ENCODE data around the gene FXN. TPM values are rescaled to one million over a fixed set of nuclear protein-coding genes. Genes with fewer than 3 reads are reported as not detected.
"Not testable (repeated sequence)": the region's sequence is repeated elsewhere in the genome, so short reads cannot be mapped to it uniquely, and the experiment has no call there.

The FXN gene
- total RNA-seq = 10 to 100 TPM in 1 of 2 donors, 1 to 10 TPM in 1; 3.6 to 13.5 TPM
- 10 to 100 TPM in 1 of 2 donors, 1 to 10 TPM in 1; 8.7 to 12.5 TPM for polyA plus RNA-seq
- long read RNA-seq, donor 1, full-length matches to known transcripts = 10 of 10 reads
- long read RNA-seq, donor 1, partial matches to known transcripts = 0 of 10 reads
- long read RNA-seq, donor 1, other reads (novel, unspliced or antisense) = 0 of 10 reads
- long read RNA-seq, donor 2, full-length matches to known transcripts = 10 of 10 reads
- long read RNA-seq, donor 2, partial matches to known transcripts = 0 of 10 reads
- long read RNA-seq, donor 2, other reads (novel, unspliced or antisense) = 0 of 10 reads
- long read RNA-seq, donor 3, full-length matches to known transcripts = 6 of 6 reads
- long read RNA-seq, donor 3, partial matches to known transcripts = 0 of 6 reads
- long read RNA-seq, donor 3, other reads (novel, unspliced or antisense) = 0 of 6 reads
- long read RNA-seq, donor 4, full-length matches to known transcripts = 8 of 8 reads
- long read RNA-seq, donor 4, partial matches to known transcripts = 0 of 8 reads
- long read RNA-seq, donor 4, other reads (novel, unspliced or antisense) = 0 of 8 reads
- long read RNA-seq, donor 5, full-length matches to known transcripts = 20 of 25 reads
- long read RNA-seq, donor 5, partial matches to known transcripts = 5 of 25 reads
- long read RNA-seq, donor 5, other reads (novel, unspliced or antisense) = 0 of 25 reads

DNA sequence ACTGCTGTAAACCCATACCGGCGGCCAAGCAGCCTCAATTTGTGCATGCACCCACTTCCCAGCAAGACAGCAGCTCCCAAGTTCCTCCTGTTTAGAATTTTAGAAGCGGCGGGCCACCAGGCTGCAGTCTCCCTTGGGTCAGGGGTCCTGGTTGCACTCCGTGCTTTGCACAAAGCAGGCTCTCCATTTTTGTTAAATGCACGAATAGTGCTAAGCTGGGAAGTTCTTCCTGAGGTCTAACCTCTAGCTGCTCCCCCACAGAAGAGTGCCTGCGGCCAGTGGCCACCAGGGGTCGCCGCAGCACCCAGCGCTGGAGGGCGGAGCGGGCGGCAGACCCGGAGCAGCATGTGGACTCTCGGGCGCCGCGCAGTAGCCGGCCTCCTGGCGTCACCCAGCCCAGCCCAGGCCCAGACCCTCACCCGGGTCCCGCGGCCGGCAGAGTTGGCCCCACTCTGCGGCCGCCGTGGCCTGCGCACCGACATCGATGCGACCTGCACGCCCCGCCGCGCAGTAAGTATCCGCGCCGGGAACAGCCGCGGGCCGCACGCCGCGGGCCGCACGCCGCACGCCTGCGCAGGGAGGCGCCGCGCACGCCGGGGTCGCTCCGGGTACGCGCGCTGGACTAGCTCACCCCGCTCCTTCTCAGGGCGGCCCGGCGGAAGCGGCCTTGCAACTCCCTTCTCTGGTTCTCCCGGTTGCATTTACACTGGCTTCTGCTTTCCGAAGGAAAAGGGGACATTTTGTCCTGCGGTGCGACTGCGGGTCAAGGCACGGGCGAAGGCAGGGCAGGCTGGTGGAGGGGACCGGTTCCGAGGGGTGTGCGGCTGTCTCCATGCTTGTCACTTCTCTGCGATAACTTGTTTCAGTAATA is at the start of gene FXN:
FXN (plus strand) TSS at position 315 of the 871 bp plus-strand sequence; CDS start at position 346, 31 bp downstream.
- ATAC-seq (ENCODE audit: insufficient read depth, low FRiP score) (peak; percentile 97), DNase-seq (peak; percentile 86 to 91 (median 88))
- H3K36me3 ChIP-seq (ENCODE audit: control insufficient read depth in 4 of 4, insufficient read depth in 4 of 4, low read length in 4 of 4) = peaks cover 0 to 2% (median 0%) of the 10 kb centered on the region in 4 donors
- peak within 1 kb of the TSS; percentile 88 to 95 for H3K27ac ChIP-seq (ENCODE audit: low read depth in 1 of 2, low read length in 1 of 2)
- TF ChIP-seq CTCF (IDR thresholded peaks at IDR 0.05; ENCODE audit: control extremely low read depth, extremely low read depth) = peak; percentile 84
- WGBS, 2 donors = 1% methylated on average over 69 to 75 of the region's 75 CpGs
- peak within 1 kb of the TSS; percentile 64 to 84 for H3K9ac ChIP-seq (ENCODE audit: insufficient read depth in 1 of 2, low read length in 2 of 2)
- H3K9me3 ChIP-seq (ENCODE audit: control insufficient read depth in 4 of 4, insufficient read depth in 3 of 4, low read length in 3 of 4) = no peaks in the 10 kb centered on the region
- peak within 1 kb of the TSS; percentile 53 for H3K4me3 ChIP-seq
- peaks cover 0 to 10% (median 4%) of the 10 kb centered on the region in 5 donors for H3K4me1 ChIP-seq (ENCODE audit: control insufficient read depth in 5 of 5, insufficient read depth in 5 of 5, low read length in 5 of 5)
- H3K27me3 ChIP-seq (ENCODE audit: control insufficient read depth in 3 of 3, insufficient read depth in 3 of 3, low read length in 2 of 3) = no peaks in the 10 kb centered on the region

DNA sequence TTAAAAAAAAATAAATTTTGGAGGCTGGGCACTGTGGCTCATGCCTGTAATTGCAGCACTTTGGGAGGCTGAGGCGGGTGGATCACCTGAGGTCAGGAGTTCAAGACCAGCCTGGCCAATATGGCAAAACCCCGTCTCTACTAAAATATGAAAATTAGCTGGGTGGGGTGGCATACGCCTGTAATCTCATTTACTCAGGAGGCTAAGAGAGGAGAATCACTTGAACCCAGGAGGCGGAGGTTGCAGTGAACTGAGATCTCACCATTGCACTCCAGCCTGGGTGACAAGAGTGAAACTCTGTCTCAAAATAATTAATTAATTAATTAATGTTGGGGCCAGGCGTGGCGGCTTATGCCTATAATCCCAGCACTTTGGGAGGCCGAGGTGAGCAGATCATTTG is 48.6 kb upstream of the FXN start:
- H3K27me3 ChIP-seq (ENCODE audit: control insufficient read depth in 3 of 3, insufficient read depth in 3 of 3, low read length in 2 of 3); H3K9me3 ChIP-seq (ENCODE audit: control insufficient read depth in 4 of 4, insufficient read depth in 3 of 4, low read length in 3 of 4); H3K4me3 ChIP-seq; H3K36me3 ChIP-seq (ENCODE audit: control insufficient read depth in 4 of 4, insufficient read depth in 4 of 4, low read length in 4 of 4); DNase-seq; H3K9ac ChIP-seq (ENCODE audit: insufficient read depth in 1 of 2, low read length in 2 of 2); H3K4me1 ChIP-seq (ENCODE audit: control insufficient read depth in 5 of 5, insufficient read depth in 5 of 5, low read length in 5 of 5); H3K27ac ChIP-seq (ENCODE audit: low read depth in 1 of 2, low read length in 1 of 2); ATAC-seq (ENCODE audit: insufficient read depth, low FRiP score): not testable (repeated sequence)
- 97% methylated on average over 7 of the region's 7 CpGs for WGBS, 2 donors

DNA sequence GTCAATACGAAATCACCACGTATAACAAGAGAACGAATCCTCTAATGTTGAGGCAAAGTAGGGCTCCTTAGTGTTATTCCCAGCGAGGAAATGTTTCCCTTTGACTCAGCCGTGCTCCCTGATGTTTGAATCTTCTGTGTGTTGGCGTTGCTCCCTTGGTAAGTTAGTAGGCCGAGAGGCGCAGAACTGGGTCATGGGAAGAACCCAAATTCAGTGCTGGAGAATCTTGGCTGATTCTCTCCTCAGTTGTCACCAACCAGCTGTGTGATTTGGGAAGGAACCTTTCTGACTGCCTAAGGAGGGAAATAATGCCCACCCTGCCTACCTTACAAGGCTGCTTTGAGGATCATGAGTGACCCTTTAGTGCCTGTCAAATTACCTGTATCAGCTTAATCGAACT is 44.1 kb upstream of the FXN start:
- Histone ChIP-seq H3K36me3 (ENCODE audit: control insufficient read depth in 4 of 4, insufficient read depth in 4 of 4, low read length in 4 of 4) (peaks cover 0 to 4% (median 0%) of the 10 kb centered on the region in 4 donors), H3K4me3 (no peak overlapping the region), H3K27ac (ENCODE audit: low read depth in 1 of 2, low read length in 1 of 2) (no peak overlapping the region), H3K4me1 (ENCODE audit: control insufficient read depth in 5 of 5, insufficient read depth in 5 of 5, low read length in 5 of 5) (no peaks in the 10 kb centered on the region), H3K9ac (ENCODE audit: insufficient read depth in 1 of 2, low read length in 2 of 2) (no peak overlapping the region), H3K9me3 (ENCODE audit: control insufficient read depth in 4 of 4, insufficient read depth in 3 of 4, low read length in 3 of 4) (no peaks in the 10 kb centered on the region), H3K27me3 (ENCODE audit: control insufficient read depth in 3 of 3, insufficient read depth in 3 of 3, low read length in 2 of 3) (no peaks in the 10 kb centered on the region)
- 89 to 95% methylated on average over 9 of the region's 9 CpGs for WGBS, 2 donors
- ATAC-seq (ENCODE audit: insufficient read depth, low FRiP score) = no peak
- TF ChIP-seq CTCF (IDR thresholded peaks at IDR 0.05; ENCODE audit: control extremely low read depth, extremely low read depth) = no peak
- DNase-seq = no peak
